Type B pancreatic cell (in vitro differentiated cells): ENCODE results near the gene PTPN9. TPM values are rescaled to one million over a fixed set of nuclear protein-coding genes. Genes with fewer than 3 reads are reported as not detected.

ENCODE experiments used
- DNase-seq: peaks from one replicate; pipeline ENCODE4 v3.0.0; 2021; ENCODE audit warnings: mixed read lengths; ENCODE audit not compliant: unreplicated experiment; ENCODE audit errors: extremely low spot score
- H3K27ac Mint-ChIP-seq: 2 replicates; pipeline ENCODE4 v1.8.0; 2021; ENCODE audit warnings: mild to moderate bottlenecking, mixed read lengths
- H3K27me3 Mint-ChIP-seq: 2 replicates; pipeline ENCODE4 v1.8.0; 2021; ENCODE audit warnings: mixed read lengths
- H3K36me3 Mint-ChIP-seq: 2 replicates; pipeline ENCODE4 v1.8.0; 2021; ENCODE audit warnings: mixed read lengths
- H3K4me1 Mint-ChIP-seq: one replicate; pipeline ENCODE4 v1.8.0; 2021; ENCODE audit warnings: mixed read lengths; ENCODE audit not compliant: unreplicated experiment
- H3K4me3 Mint-ChIP-seq: 2 replicates; pipeline ENCODE4 v1.8.0; 2021; ENCODE audit warnings: mild to moderate bottlenecking, mixed read lengths
- H3K9me3 Mint-ChIP-seq: 2 replicates; pipeline ENCODE4 v1.8.0; 2021; ENCODE audit warnings: mixed read lengths
- total RNA-seq: library from RNA; stranded (reverse); gene quantifications from 2 replicates; pipeline ENCODE4 v1.2.1, GENCODE V29; 2021; ENCODE audit warnings: low replicate concordance
- TF ChIP-seq, protein P1 (sequence below): fragments of 200-600 bp; sonication (generic); conservative IDR thresholded peaks from 2 replicates; pipeline ENCODE4 v1.5.0; 2021; ENCODE audit warnings: antibody characterized with exemption, mild to moderate bottlenecking

PTPN9 gene
- total RNA-seq, 1 donor from 2014 or later: 31.3 TPM

DNA sequence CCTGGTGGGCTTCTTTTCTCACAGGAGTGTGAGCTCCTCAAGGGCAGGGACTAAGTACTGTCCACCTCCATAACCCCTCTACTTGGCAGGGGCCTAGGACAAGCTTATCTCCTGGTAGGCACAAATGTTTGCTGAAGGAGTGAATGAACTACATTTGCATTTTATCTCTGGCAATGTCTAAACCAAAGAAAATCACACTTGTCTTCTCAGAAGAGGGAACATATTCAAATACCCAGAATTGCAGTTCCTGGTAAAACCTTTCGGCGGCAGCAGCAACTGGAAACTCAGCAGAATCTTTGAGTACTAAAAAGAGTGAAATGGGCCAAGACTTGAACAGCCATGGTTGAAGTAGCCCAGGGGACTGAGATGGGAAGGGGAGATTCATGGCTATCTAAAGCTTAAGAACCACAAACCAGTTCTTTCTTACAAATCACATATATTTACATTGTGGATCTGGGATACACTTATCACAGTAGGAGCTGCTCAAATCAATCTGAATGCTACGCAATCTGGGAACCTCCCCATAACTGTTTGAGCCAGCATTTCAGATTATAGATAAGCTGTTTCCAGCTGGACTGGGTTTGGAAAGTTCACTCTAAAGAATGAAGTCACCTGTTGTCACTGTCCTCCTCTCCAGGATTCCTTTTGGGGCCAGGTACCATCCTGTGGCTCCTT is 18.7 kb upstream of the PTPN9 start:
- Mint-ChIP-seq H3K4me3 (no peak overlapping the region), H3K36me3 (peaks cover 9% of the 10 kb centered on the region), H3K27me3 (no peaks in the 10 kb centered on the region), H3K9me3 (no peaks in the 10 kb centered on the region), H3K4me1 (peaks cover 5% of the 10 kb centered on the region), H3K27ac (no peak overlapping the region)
- TF ChIP-seq, protein P1, sequence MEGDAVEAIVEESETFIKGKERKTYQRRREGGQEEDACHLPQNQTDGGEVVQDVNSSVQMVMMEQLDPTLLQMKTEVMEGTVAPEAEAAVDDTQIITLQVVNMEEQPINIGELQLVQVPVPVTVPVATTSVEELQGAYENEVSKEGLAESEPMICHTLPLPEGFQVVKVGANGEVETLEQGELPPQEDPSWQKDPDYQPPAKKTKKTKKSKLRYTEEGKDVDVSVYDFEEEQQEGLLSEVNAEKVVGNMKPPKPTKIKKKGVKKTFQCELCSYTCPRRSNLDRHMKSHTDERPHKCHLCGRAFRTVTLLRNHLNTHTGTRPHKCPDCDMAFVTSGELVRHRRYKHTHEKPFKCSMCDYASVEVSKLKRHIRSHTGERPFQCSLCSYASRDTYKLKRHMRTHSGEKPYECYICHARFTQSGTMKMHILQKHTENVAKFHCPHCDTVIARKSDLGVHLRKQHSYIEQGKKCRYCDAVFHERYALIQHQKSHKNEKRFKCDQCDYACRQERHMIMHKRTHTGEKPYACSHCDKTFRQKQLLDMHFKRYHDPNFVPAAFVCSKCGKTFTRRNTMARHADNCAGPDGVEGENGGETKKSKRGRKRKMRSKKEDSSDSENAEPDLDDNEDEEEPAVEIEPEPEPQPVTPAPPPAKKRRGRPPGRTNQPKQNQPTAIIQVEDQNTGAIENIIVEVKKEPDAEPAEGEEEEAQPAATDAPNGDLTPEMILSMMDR: peak; percentile 53
- no peak for DNase-seq

DNA sequence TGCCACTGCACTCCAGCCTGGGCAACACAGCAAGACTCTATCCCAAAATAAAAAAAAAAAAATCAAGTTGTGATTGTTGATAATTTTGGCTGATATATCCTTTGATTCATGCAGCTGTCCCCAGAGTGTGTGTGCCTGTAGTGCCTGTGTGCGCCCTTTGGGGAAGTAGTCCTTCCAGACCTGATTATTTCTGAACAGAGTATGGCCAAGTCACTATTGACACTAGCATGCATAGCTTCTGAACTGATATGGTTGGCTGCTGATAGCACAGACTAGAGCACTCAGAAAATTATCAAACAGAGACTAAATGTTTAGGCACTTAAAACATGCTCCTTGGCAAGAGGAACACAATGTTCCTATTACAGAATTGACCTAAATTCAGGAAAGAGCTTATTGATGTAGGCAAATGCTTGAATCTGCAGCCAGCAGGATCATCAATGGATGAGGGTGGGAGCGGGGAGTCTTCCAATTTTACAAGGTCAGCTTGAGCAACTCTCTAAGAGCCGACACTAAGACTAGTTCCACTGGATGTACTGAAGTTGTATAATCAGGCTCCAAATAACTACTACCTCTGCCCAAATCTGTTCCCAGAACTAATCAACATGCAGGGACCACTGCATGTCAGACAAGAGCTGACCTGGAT is 17.7 kb upstream of the PTPN9 start:
- Mint-ChIP-seq H3K27me3 (no peaks in the 10 kb centered on the region), H3K4me1 (peaks cover 5% of the 10 kb centered on the region), H3K36me3 (peaks cover 13% of the 10 kb centered on the region), H3K4me3 (no peak overlapping the region), H3K27ac (no peak overlapping the region), H3K9me3 (no peaks in the 10 kb centered on the region)
- TF ChIP-seq, protein P1: no peak
- no peak for DNase-seq

DNA sequence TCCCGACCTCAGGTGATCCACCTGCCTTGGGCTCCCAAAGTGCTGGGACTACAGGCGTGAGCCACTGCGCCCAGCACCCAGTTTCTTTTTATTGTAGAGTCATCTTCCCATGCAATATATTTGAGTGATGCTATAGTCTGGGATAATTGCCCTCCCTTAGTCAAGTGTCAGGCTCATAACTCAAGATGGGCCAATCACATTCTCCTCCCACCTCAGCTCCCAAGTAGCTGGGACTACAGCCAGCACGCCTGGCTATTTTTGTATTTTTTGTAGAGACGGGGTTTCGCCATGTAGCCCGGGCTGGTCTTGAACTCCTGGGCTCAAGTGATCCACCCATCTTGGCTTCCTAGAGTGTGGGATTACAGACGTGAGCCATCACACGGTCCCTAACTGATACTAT is 15.2 kb upstream of the PTPN9 start:
- Mint-ChIP-seq H3K4me1 (peaks cover 5% of the 10 kb centered on the region), H3K27me3 (no peaks in the 10 kb centered on the region), H3K4me3 (no peak overlapping the region), H3K27ac (no peak overlapping the region), H3K9me3 (no peaks in the 10 kb centered on the region), H3K36me3 (peaks cover 16% of the 10 kb centered on the region)
- TF ChIP-seq, protein P1: no peak
- DNase-seq: no peak

DNA sequence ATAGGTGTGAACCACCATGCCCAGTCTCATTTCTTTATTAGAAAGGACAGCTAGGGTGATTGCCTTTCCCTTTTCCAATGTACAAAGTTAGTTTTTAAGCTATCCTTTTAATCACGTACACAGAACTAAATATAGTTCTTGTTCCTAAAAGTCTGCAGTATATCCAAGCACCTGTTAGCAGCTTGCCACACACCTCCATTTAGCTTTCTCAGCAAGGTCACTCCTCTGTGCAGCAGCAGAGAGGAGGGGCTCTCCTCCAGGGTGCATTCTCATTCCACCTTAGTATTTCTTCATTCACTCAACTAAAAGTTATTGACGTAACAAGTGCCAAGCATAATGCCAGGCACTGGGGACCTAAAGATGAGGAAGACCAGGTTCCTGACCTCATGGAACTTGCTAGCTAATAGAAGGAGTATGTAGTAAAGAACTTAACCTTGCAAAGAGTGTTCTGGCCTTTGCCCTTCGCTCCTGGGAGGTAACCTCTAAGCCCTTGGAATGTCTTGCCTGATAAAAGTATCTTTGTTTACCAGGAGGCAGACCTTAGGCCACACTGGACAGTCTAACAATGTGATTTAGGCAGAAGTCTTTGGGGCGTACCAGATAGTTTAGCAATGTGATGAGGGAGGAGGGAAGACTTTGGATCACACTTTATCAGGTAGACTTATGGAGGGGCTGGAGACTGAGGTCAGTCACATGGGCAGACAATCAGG is 12.7 kb upstream of the PTPN9 start:
- Mint-ChIP-seq H3K27ac (no peak overlapping the region), H3K9me3 (no peaks in the 10 kb centered on the region), H3K4me3 (no peak overlapping the region), H3K36me3 (peaks cover 16% of the 10 kb centered on the region), H3K27me3 (no peaks in the 10 kb centered on the region), H3K4me1 (no peaks in the 10 kb centered on the region)
- TF ChIP-seq, protein P1: no peak
- DNase-seq: no peak

DNA sequence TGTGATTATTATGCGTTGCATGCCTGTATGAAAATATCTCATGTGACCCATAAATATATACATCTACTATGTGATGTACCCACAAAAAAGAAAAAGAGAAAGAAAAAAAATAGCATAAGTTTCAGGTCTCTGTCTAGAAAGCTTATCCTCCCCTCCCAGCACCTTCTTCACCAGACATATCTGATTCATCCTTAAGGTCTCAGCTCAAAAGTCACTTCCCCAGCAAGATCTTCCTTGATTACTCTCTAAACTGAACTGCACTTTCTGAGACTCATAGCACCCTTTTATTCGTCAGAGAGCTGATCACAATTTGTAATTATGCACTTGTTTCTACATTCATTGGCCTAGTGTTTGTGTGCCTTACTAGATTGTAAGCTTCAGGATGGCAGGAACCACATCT is 11.1 kb upstream of the PTPN9 start:
- TF ChIP-seq, protein P1: no peak
- no peaks in the 10 kb centered on the region for H3K9me3 Mint-ChIP-seq
- H3K27me3 Mint-ChIP-seq: no peaks in the 10 kb centered on the region
- no peak overlapping the region for H3K27ac Mint-ChIP-seq
- DNase-seq: no peak
- H3K36me3 Mint-ChIP-seq: peaks cover 7% of the 10 kb centered on the region
- H3K4me3 Mint-ChIP-seq: no peak overlapping the region
- H3K4me1 Mint-ChIP-seq: no peaks in the 10 kb centered on the region
